ENCODE results near the gene ME3.

Gene ME3

DNA sequence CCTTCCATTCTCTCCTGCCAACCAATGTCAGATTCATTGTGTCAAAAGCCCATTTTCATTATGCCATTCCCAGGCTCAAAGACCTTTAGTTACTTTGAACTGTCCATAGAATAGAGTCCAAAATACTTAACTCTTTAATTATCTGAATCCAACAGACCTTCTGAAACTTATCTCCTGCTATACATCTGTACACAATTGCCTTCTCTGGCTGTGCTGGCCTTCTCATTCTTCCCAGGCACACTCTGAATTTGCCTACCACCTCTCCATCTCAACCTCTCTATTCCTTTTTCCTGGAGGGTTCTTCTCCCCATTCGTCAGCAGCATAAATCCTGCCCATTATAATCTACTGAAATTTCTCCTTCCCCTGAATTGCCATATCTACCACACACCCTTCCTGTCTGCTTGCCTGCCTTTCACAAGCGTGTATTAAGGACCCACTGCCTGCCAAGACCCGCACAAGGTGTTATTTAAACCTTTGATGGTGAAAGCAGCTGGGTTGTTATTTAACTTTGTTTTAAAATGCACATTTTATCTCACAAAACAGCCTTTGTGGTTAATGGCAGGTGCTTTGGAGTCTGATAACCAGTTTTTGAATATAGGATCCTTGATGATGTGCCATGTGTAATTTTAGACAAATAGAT lies 171.8 kb downstream of the ME3 start:
- Histone ChIP-seq H3K9ac (no peak overlapping the region), H3K4me1 (ENCODE audit: low read depth, poor library complexity, severe bottlenecking) (no peaks in the 10 kb centered on the region), H3K36me3 (ENCODE audit: insufficient read depth) (no peaks in the 10 kb centered on the region), H2AFZ (ENCODE audit: low read depth) (no peak overlapping the region), H3K4me3 (IDR thresholded peaks at IDR 0.05; ENCODE audit: insufficient read depth, low read depth, low read length) (no peak overlapping the region), H3K27me3 (ENCODE audit: insufficient read depth, low read depth) (no peaks in the 10 kb centered on the region), H3K79me2 (ENCODE audit: insufficient read depth, low read depth) (no peaks in the 10 kb centered on the region), H4K20me1 (ENCODE audit: insufficient read depth) (no peaks in the 10 kb centered on the region), H3K27ac (no peak overlapping the region), H3K4me2 (no peak overlapping the region)
- TF ChIP-seq, protein P1, sequence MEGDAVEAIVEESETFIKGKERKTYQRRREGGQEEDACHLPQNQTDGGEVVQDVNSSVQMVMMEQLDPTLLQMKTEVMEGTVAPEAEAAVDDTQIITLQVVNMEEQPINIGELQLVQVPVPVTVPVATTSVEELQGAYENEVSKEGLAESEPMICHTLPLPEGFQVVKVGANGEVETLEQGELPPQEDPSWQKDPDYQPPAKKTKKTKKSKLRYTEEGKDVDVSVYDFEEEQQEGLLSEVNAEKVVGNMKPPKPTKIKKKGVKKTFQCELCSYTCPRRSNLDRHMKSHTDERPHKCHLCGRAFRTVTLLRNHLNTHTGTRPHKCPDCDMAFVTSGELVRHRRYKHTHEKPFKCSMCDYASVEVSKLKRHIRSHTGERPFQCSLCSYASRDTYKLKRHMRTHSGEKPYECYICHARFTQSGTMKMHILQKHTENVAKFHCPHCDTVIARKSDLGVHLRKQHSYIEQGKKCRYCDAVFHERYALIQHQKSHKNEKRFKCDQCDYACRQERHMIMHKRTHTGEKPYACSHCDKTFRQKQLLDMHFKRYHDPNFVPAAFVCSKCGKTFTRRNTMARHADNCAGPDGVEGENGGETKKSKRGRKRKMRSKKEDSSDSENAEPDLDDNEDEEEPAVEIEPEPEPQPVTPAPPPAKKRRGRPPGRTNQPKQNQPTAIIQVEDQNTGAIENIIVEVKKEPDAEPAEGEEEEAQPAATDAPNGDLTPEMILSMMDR (conservative IDR thresholded peaks at IDR 0.05; ENCODE audit: low read depth, low read length) = no peak

DNA sequence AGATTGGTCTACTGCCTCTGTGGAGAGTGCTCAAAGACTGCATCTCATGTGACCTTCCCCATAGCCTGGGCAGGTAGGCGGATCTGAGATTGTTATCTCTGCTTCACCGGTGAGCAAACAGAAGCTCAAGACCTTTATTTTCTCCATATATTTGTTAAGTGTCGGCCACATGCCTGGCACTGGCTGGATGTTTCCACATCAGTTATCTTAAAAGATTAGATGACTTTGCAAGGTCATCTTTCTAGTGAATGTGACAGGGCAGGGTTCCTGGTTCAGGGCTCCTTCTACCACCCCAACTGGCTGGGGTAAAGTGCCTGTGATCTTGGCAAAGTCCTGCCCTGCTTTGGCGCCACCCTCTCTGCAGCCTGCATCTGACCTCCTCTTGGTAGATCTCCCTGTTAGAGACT lies 172.7 kb downstream of the ME3 start:
- Histone ChIP-seq H3K4me1 (ENCODE audit: low read depth, poor library complexity, severe bottlenecking) (no peaks in the 10 kb centered on the region), H3K9ac (no peak overlapping the region)

DNA sequence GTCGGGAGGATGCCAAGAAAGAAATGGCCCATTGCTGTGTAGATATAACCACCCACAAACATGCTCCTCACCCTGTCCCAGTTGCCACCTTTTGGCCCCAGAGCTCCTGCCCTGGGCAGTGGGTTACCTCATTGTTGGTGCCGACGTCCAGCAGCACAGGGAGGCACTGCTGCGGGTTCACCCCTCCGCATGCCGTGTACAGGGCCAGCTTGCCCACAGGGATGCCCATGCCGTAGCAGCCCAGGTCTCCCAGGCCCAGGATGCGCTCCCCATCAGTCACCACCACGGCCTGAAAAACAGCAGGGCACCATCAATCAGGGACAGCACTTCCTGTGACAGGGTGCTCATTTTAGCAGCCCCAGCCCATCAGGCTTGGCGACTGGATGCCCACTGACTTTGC lies 174.6 kb downstream of the ME3 start:
- Histone ChIP-seq H4K20me1 (ENCODE audit: insufficient read depth) (no peaks in the 10 kb centered on the region), H3K4me1 (ENCODE audit: low read depth, poor library complexity, severe bottlenecking) (no peaks in the 10 kb centered on the region), H3K36me3 (ENCODE audit: insufficient read depth) (no peaks in the 10 kb centered on the region), H3K79me2 (ENCODE audit: insufficient read depth, low read depth) (no peaks in the 10 kb centered on the region), H2AFZ (ENCODE audit: low read depth) (no peak overlapping the region), H3K27ac (no peak overlapping the region), H3K27me3 (ENCODE audit: insufficient read depth, low read depth) (no peaks in the 10 kb centered on the region), H3K4me3 (IDR thresholded peaks at IDR 0.05; ENCODE audit: insufficient read depth, low read depth, low read length) (no peak overlapping the region), H3K4me2 (no peak overlapping the region), H3K9ac (no peak overlapping the region)
- TF ChIP-seq, protein P1 (conservative IDR thresholded peaks at IDR 0.05; ENCODE audit: low read depth, low read length) = no peak

More for the DNA sequence above, 172.7 kb downstream of the ME3 start:
- no peak overlapping the region for H3K27ac ChIP-seq
- H2AFZ ChIP-seq (ENCODE audit: low read depth) = no peak overlapping the region
- no peaks in the 10 kb centered on the region for H3K79me2 ChIP-seq (ENCODE audit: insufficient read depth, low read depth)
- H3K36me3 ChIP-seq (ENCODE audit: insufficient read depth) = no peaks in the 10 kb centered on the region
- no peaks in the 10 kb centered on the region for H4K20me1 ChIP-seq (ENCODE audit: insufficient read depth)
- H3K27me3 ChIP-seq (ENCODE audit: insufficient read depth, low read depth) = no peaks in the 10 kb centered on the region
- H3K4me2 ChIP-seq = no peak overlapping the region
- H3K4me3 ChIP-seq (IDR thresholded peaks at IDR 0.05; ENCODE audit: insufficient read depth, low read depth, low read length) = no peak overlapping the region
- TF ChIP-seq, protein P1 (conservative IDR thresholded peaks at IDR 0.05; ENCODE audit: low read depth, low read length) = no peak

DNA sequence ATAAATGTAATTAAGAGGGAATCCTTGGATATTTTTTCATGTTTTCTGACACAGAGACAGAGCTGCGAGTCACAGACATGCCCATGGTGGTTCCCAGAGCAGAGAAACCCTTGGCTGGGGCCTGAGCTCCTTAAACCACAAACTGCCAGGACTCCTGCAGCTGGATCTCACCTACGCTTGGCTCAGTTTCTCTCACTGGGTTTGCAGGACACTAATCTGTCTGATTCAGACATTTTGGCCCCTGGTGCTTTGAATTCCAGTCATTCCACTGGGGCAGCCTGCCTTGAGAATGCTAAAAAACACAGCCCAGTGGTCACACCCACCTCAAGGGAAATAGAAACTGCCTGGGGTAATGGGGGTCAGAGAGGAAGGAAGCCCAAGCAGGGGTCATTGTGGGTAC lies 175.1 kb downstream of the ME3 start:
- Histone ChIP-seq H3K79me2 (ENCODE audit: insufficient read depth, low read depth) (no peaks in the 10 kb centered on the region), H3K4me3 (IDR thresholded peaks at IDR 0.05; ENCODE audit: insufficient read depth, low read depth, low read length) (no peak overlapping the region), H3K27me3 (ENCODE audit: insufficient read depth, low read depth) (no peaks in the 10 kb centered on the region), H3K4me2 (no peak overlapping the region), H4K20me1 (ENCODE audit: insufficient read depth) (no peaks in the 10 kb centered on the region), H3K4me1 (ENCODE audit: low read depth, poor library complexity, severe bottlenecking) (no peaks in the 10 kb centered on the region), H3K27ac (no peak overlapping the region), H3K9ac (no peak overlapping the region), H2AFZ (ENCODE audit: low read depth) (no peak overlapping the region), H3K36me3 (ENCODE audit: insufficient read depth) (no peaks in the 10 kb centered on the region)
- TF ChIP-seq, protein P1 (conservative IDR thresholded peaks at IDR 0.05; ENCODE audit: low read depth, low read length) = no peak
